Fibroblast of lung (primary cell): ENCODE data around the gene B3GNT9. TPM values are rescaled to one million over a fixed set of nuclear protein-coding genes. Genes with fewer than 3 reads are reported as not detected.
A peak's percentile ranks its signal among the peaks of the same experiment; 100 is the strongest.

Source experiments
- DNase-seq, 2 donors: peaks; one replicate each; pipeline versions ENCODE4 v3.0.0 to v3.0.0-alpha.2; 2010; ENCODE audit warnings: low read depth in 2 of 2
- H2AFZ ChIP-seq: 2 replicates; pipeline ENCODE4 v1.5.1; 2012; ENCODE audit warnings: low read length, control low read depth, inconsistent platforms
- H3K27ac ChIP-seq: 2 replicates; pipeline ENCODE4 v1.5.1; 2011; ENCODE audit warnings: low read length, control low read depth; ENCODE audit not compliant: insufficient read depth
- H3K27me3 ChIP-seq: 2 replicates; pipeline ENCODE4 v1.5.1; 2011; ENCODE audit warnings: mild to moderate bottlenecking, low read length; ENCODE audit not compliant: control insufficient read depth, insufficient read depth
- H3K36me3 ChIP-seq: 2 replicates; pipeline ENCODE4 v1.5.1; 2011; ENCODE audit warnings: low read length; ENCODE audit not compliant: control insufficient read depth, insufficient read depth
- H3K4me1 ChIP-seq: 2 replicates; pipeline ENCODE4 v1.5.1; 2011; ENCODE audit warnings: low read length; ENCODE audit not compliant: control insufficient read depth, insufficient read depth; ENCODE audit errors: extremely low read depth
- H3K4me2 ChIP-seq: 2 replicates; pipeline ENCODE4 v1.5.1; 2011; ENCODE audit warnings: low read length, control low read depth; ENCODE audit not compliant: insufficient read depth; ENCODE audit errors: extremely low read depth
- H3K4me3 ChIP-seq, 4 experiments: fragments of 200-600 bp in 1 of 4; sonication (generic) in 1 of 4; replicated peaks in 1 of 4; 2 replicates each; pipeline ENCODE4 v1.5.1; 2011 to 2016; ENCODE audit warnings: low read length in 4 of 4, low read depth in 3 of 4, mild to moderate bottlenecking in 3 of 4, control low read depth in 2 of 4, inconsistent platforms in 1 of 4, mixed read lengths in 1 of 4; ENCODE audit not compliant: insufficient read depth in 1 of 4; ENCODE audit errors: control extremely low read depth in 1 of 4
- H3K79me2 ChIP-seq: 2 replicates; pipeline ENCODE4 v1.5.1; 2012; ENCODE audit warnings: mild to moderate bottlenecking, low read length, inconsistent platforms; ENCODE audit not compliant: control insufficient read depth, insufficient read depth
- H3K9ac ChIP-seq: 2 replicates; pipeline ENCODE4 v1.5.1; 2011; ENCODE audit warnings: mild to moderate bottlenecking, low read length, control low read depth; ENCODE audit not compliant: insufficient read depth
- H3K9me3 ChIP-seq: 2 replicates; pipeline ENCODE4 v1.5.1; 2012; ENCODE audit warnings: low read depth, low read length; ENCODE audit not compliant: control insufficient read depth, insufficient read depth
- H4K20me1 ChIP-seq: 2 replicates; pipeline ENCODE4 v1.5.1; 2011; ENCODE audit warnings: low read length; ENCODE audit not compliant: control insufficient read depth, insufficient read depth; ENCODE audit errors: extremely low read depth
- CTCF ChIP-seq, 2 donors: IDR thresholded peaks in 1 of 2; conservative IDR thresholded peaks in 1 of 2; 1 replicate in 1 of 2; 2 replicates in 1 of 2; pipeline ENCODE4 v1.5.1; 2011 to 2012; ENCODE audit warnings: low read length in 2 of 2, control low read depth in 1 of 2, inconsistent platforms in 1 of 2, low read depth in 1 of 2, mild to moderate bottlenecking in 1 of 2
- EZH2 ChIP-seq: IDR thresholded peaks from 2 replicates; pipeline ENCODE4 v1.5.1; 2012; ENCODE audit warnings: low read length, control low read depth, mild to moderate bottlenecking; ENCODE audit errors: missing control alignments
- polyA plus RNA-seq, 2 donors: library from polyadenylated mRNA; depleted of rRNA in 1 of 2; stranded (reverse) in 1 of 2; unstranded in 1 of 2; fragments of >200 nt; gene quantifications; 2 replicates each; pipeline ENCODE4 v1.2.1, GENCODE V29; 2011 to 2012; ENCODE audit warnings: missing spikeins in 1 of 2
- total RNA-seq: library from RNA; depleted of rRNA; stranded (reverse); fragments of >200 nt; gene quantifications from 2 replicates; pipeline ENCODE4 v1.2.1, GENCODE V29; 2014

Gene B3GNT9
- total and polyA plus RNA-seq, 2 donors (not counting 1 experiment from before 2014, with no cell fraction given) = 29.6 to 34.7 TPM

GRCh38 chr16:67161595-67162058, 10.8 kb upstream of the B3GNT9 start:
- peaks cover 2% of the 10 kb centered on the region for H3K27me3 ChIP-seq
- H3K79me2 ChIP-seq = no peaks in the 10 kb centered on the region
- TF ChIP-seq EZH2 = no peak
- no peak for TF ChIP-seq CTCF (conservative IDR thresholded peaks at IDR 0.05 in 1 of 2, IDR thresholded peaks at IDR 0.05 in 1 of 2; ENCODE audit: low read depth in 1 of 2, low read length in 2 of 2)
- no peak overlapping the region for H2AFZ ChIP-seq
- no peaks in the 10 kb centered on the region for H4K20me1 ChIP-seq
- H3K4me3 ChIP-seq = peak overlapping the region in 2 of 4 experiments; percentile 26 to 97
- no peak overlapping the region for H3K9ac ChIP-seq
- H3K9me3 ChIP-seq = no peaks in the 10 kb centered on the region
- H3K36me3 ChIP-seq = peaks cover 3% of the 10 kb centered on the region
- peaks cover 8% of the 10 kb centered on the region for H3K4me1 ChIP-seq
- H3K4me2 ChIP-seq = peak overlapping the region; percentile 25
- DNase-seq = no peak
- no peak overlapping the region for H3K27ac ChIP-seq

- peak in 1 of 2 donors; percentile 30 for DNase-seq
- Histone ChIP-seq H3K27me3 (peaks cover 2% of the 10 kb centered on the region), H2AFZ (peak overlapping the region; percentile 62), H3K36me3 (peaks cover 3% of the 10 kb centered on the region), H3K4me3 (peak overlapping the region; percentile 78 to 98 (median 94)), H3K9ac (peak overlapping the region; percentile 74), H3K79me2 (no peaks in the 10 kb centered on the region), H3K27ac (peak overlapping the region; percentile 32), H3K4me2 (peak overlapping the region; percentile 97), H3K4me1 (peaks cover 4% of the 10 kb centered on the region), H4K20me1 (no peaks in the 10 kb centered on the region), H3K9me3 (no peaks in the 10 kb centered on the region)
- no peak for TF ChIP-seq EZH2
- no peak for TF ChIP-seq CTCF (conservative IDR thresholded peaks at IDR 0.05 in 1 of 2, IDR thresholded peaks at IDR 0.05 in 1 of 2; ENCODE audit: low read depth in 1 of 2, low read length in 2 of 2)
Measured at GRCh38 chr16:67158637-67159600, 8.1 kb upstream of the B3GNT9 start.

- peaks cover 3% of the 10 kb centered on the region for H3K36me3 ChIP-seq
- H4K20me1 ChIP-seq = no peaks in the 10 kb centered on the region
- no peaks in the 10 kb centered on the region for H3K79me2 ChIP-seq
- peaks cover 2% of the 10 kb centered on the region for H3K27me3 ChIP-seq
- H3K9ac ChIP-seq = no peak overlapping the region
- no peak overlapping the region for H2AFZ ChIP-seq
- peaks cover 4% of the 10 kb centered on the region for H3K4me1 ChIP-seq
- H3K4me3 ChIP-seq = no peak overlapping the region
- TF ChIP-seq EZH2 (no peak), CTCF (conservative IDR thresholded peaks at IDR 0.05 in 1 of 2, IDR thresholded peaks at IDR 0.05 in 1 of 2; ENCODE audit: low read depth in 1 of 2, low read length in 2 of 2) (no peak)
- H3K27ac ChIP-seq = no peak overlapping the region
- no peak for DNase-seq
- H3K4me2 ChIP-seq = no peak overlapping the region
- no peaks in the 10 kb centered on the region for H3K9me3 ChIP-seq
Measured at GRCh38 chr16:67157892-67158635, 7.3 kb upstream of the B3GNT9 start.
